ENCODE results near the gene SYTL1.

Gene SYTL1

DNA sequence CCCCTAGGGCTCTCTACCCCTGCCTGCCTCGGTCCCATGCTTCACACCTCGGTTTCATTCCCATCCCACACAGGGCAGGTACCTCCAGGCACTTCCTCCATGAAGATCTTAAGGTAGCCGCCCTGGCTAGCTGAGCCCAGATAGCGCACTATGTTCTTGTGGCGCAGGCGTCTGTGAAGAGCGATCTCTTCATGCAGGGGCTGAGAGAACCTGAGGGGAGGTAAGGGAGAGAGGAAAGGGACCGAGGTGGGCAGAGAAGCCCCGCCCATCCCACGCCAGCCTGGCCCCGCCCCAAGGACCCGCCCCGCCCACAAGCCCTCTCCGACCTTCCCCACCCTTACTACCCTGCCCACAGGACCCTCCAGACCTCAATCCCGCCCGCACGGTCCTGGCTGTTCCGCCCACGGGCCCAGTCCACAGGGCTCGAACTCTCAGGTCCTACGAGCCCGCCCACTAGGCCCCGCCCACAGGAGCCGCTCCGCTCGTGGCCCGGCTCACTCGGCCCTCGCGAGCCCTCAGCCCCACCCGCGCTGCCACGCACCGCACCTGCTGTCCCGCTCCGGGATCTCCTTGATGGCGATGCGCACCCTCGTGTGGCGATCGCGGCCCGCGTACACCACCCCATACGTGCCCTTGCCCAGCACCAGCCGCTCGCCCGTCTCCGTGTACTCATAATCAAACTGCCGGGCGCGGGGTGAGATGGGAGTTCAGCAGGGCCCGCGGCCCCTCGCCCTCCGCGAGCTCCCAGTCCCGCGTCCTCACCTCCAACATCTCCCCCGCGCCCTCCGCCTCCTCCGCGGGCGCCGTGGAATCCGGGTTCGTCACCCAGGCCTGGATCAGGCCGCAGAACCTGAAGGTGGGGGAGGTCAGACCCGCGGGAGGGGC, 18.6 kb downstream of the SYTL1 start:
- Histone ChIP-seq H3K4me3 (ENCODE audit: low read length) (peak overlapping the region; percentile 41; the same call in 1 of the 2 replicates), H3K4me1 (ENCODE audit: low read length) (peaks cover 4% of the 10 kb centered on the region), H4K20me1 (ENCODE audit: insufficient read depth, low read length) (no peaks in the 10 kb centered on the region), H3K9ac (ENCODE audit: low read length) (no peak overlapping the region), H3K27ac (ENCODE audit: low read length) (no peak overlapping the region), H3K27me3 (replicated peaks; ENCODE audit: insufficient read depth, low read length) (peaks cover 17% of the 10 kb centered on the region), H3K79me2 (ENCODE audit: low read length) (no peaks in the 10 kb centered on the region), H3K9me3 (replicated peaks; ENCODE audit: insufficient read depth, low read length) (no peaks in the 10 kb centered on the region), H3F3A (ENCODE audit: insufficient read depth, low read length) (no peaks in the 10 kb centered on the region), H3K4me2 (ENCODE audit: low read depth, low read length) (peak overlapping the region; percentile 54), H2AFZ (ENCODE audit: low read length) (peak overlapping the region; percentile 61), H3K9me2 (replicated peaks; ENCODE audit: insufficient read depth, low read length) (no peaks in the 10 kb centered on the region), H3K36me3 (replicated peaks; ENCODE audit: insufficient read depth, low read length) (no peaks in the 10 kb centered on the region)
- DNase-seq: no peak
- TF ChIP-seq, protein P1, sequence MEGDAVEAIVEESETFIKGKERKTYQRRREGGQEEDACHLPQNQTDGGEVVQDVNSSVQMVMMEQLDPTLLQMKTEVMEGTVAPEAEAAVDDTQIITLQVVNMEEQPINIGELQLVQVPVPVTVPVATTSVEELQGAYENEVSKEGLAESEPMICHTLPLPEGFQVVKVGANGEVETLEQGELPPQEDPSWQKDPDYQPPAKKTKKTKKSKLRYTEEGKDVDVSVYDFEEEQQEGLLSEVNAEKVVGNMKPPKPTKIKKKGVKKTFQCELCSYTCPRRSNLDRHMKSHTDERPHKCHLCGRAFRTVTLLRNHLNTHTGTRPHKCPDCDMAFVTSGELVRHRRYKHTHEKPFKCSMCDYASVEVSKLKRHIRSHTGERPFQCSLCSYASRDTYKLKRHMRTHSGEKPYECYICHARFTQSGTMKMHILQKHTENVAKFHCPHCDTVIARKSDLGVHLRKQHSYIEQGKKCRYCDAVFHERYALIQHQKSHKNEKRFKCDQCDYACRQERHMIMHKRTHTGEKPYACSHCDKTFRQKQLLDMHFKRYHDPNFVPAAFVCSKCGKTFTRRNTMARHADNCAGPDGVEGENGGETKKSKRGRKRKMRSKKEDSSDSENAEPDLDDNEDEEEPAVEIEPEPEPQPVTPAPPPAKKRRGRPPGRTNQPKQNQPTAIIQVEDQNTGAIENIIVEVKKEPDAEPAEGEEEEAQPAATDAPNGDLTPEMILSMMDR (IDR thresholded peaks at IDR 0.05; ENCODE audit: low read length): no peak
- TF ChIP-seq EZH2 (optimal IDR thresholded peaks at IDR 0.05; ENCODE audit: low read depth, low read length): no peak
- no peak for TF ChIP-seq EZH2phosphoT487 (IDR thresholded peaks at IDR 0.05; ENCODE audit: low read length)

DNA sequence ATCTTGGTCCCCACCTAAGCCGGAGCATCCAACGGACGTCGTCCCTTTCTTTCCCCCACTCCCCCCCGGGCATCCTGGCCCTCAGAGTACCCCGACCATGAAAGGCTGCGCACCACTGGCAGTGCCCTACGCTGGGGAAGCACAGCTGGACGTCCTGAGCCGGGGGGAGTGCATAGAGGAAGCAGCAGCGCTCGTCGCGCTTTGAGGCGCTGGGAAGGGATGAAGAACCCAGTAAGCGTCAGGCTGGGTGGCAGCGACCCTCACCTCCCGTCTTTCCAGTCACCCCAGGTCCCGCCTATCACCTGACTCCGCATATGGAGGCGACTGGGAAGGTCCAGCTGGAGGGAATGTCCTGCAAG, 19.2 kb downstream of the SYTL1 start:
- Histone ChIP-seq H3K27ac (ENCODE audit: low read length) (no peak overlapping the region), H3K9ac (ENCODE audit: low read length) (no peak overlapping the region), H2AFZ (ENCODE audit: low read length) (no peak overlapping the region), H3K4me1 (ENCODE audit: low read length) (peaks cover 4% of the 10 kb centered on the region), H3K4me2 (ENCODE audit: low read depth, low read length) (no peak overlapping the region), H3K4me3 (ENCODE audit: low read length) (no peak overlapping the region), H3K9me3 (replicated peaks; ENCODE audit: insufficient read depth, low read length) (no peaks in the 10 kb centered on the region), H3K36me3 (replicated peaks; ENCODE audit: insufficient read depth, low read length) (no peaks in the 10 kb centered on the region), H3F3A (ENCODE audit: insufficient read depth, low read length) (peaks cover 2% of the 10 kb centered on the region; the same call in 1 of the 2 replicates), H3K79me2 (ENCODE audit: low read length) (no peaks in the 10 kb centered on the region), H4K20me1 (ENCODE audit: insufficient read depth, low read length) (no peaks in the 10 kb centered on the region), H3K27me3 (replicated peaks; ENCODE audit: insufficient read depth, low read length) (peaks cover 17% of the 10 kb centered on the region), H3K9me2 (replicated peaks; ENCODE audit: insufficient read depth, low read length) (no peaks in the 10 kb centered on the region)
- no peak for DNase-seq
- no peak for TF ChIP-seq EZH2 (optimal IDR thresholded peaks at IDR 0.05; ENCODE audit: low read depth, low read length)
- no peak for TF ChIP-seq EZH2phosphoT487 (IDR thresholded peaks at IDR 0.05; ENCODE audit: low read length)
- TF ChIP-seq, protein P1 (IDR thresholded peaks at IDR 0.05; ENCODE audit: low read length): no peak

DNA sequence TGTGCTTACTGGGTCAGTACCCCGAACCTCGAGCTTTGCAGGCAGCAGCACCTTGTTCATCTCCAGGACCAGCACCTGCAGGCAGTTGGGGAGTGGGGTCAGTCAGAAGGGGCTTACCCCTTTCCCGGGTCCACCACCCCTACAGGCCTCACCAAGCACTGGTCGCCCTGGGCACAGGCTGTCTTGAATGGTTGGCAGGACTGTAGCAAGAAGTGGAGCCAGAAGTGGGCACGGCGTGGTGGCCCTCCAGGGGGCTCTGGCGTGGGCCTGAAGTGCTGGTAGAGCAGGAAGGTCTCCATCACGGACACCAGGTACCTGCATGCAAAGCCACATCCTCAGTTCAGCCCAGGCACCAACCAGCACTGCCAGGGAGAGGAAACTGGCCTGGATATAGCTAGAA, 19.7 kb downstream of the SYTL1 start:
- Histone ChIP-seq H3K27ac (ENCODE audit: low read length) (no peak overlapping the region), H3K4me2 (ENCODE audit: low read depth, low read length) (no peak overlapping the region)
- DNase-seq: no peak

More for the DNA sequence above, 19.7 kb downstream of the SYTL1 start:
- Histone ChIP-seq H3K79me2 (ENCODE audit: low read length) (no peaks in the 10 kb centered on the region), H3K4me1 (ENCODE audit: low read length) (peaks cover 4% of the 10 kb centered on the region), H3K4me3 (ENCODE audit: low read length) (no peak overlapping the region), H4K20me1 (ENCODE audit: insufficient read depth, low read length) (no peaks in the 10 kb centered on the region), H3K9ac (ENCODE audit: low read length) (no peak overlapping the region), H3K9me3 (replicated peaks; ENCODE audit: insufficient read depth, low read length) (no peaks in the 10 kb centered on the region), H3K9me2 (replicated peaks; ENCODE audit: insufficient read depth, low read length) (no peaks in the 10 kb centered on the region), H3K36me3 (replicated peaks; ENCODE audit: insufficient read depth, low read length) (no peaks in the 10 kb centered on the region), H2AFZ (ENCODE audit: low read length) (no peak overlapping the region), H3K27me3 (replicated peaks; ENCODE audit: insufficient read depth, low read length) (peaks cover 17% of the 10 kb centered on the region), H3F3A (ENCODE audit: insufficient read depth, low read length) (peaks cover 3% of the 10 kb centered on the region; the same call in 1 of the 2 replicates)
- TF ChIP-seq EZH2phosphoT487 (IDR thresholded peaks at IDR 0.05; ENCODE audit: low read length) (no peak), EZH2 (optimal IDR thresholded peaks at IDR 0.05; ENCODE audit: low read depth, low read length) (no peak)
- TF ChIP-seq, protein P1 (IDR thresholded peaks at IDR 0.05; ENCODE audit: low read length): no peak

All from MM.1S (cell line).